ENCODE measurements around the gene BEND7.

Gene BEND7

DNA sequence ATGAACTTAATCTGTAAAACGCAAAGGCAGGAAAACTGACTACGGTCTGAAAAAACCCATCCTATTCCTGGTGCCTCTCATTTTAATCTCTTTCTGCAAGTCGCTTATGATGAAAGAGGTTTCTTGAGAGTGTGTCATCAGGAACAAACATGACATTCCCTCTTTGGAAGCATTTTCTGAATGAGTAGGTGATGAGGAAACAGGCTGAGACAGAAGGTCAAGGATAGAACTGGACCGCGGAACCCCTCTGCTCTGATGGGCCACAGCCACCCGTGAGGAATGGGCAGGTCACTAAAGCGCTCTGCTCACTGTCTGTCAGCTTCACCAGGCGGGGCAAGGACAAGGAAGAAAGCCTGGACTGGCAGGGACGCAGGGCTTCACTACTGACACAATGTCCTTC is 28.6 kb downstream of the BEND7 start:
- TF ChIP-seq POLR2AphosphoS5 (IDR thresholded peaks at IDR 0.05; ENCODE audit: low read depth), result no peak
- TF ChIP-seq SPI1 (IDR thresholded peaks at IDR 0.05; ENCODE audit: borderline replicate concordance, low read depth), result no peak
- TF ChIP-seq, protein P1, sequence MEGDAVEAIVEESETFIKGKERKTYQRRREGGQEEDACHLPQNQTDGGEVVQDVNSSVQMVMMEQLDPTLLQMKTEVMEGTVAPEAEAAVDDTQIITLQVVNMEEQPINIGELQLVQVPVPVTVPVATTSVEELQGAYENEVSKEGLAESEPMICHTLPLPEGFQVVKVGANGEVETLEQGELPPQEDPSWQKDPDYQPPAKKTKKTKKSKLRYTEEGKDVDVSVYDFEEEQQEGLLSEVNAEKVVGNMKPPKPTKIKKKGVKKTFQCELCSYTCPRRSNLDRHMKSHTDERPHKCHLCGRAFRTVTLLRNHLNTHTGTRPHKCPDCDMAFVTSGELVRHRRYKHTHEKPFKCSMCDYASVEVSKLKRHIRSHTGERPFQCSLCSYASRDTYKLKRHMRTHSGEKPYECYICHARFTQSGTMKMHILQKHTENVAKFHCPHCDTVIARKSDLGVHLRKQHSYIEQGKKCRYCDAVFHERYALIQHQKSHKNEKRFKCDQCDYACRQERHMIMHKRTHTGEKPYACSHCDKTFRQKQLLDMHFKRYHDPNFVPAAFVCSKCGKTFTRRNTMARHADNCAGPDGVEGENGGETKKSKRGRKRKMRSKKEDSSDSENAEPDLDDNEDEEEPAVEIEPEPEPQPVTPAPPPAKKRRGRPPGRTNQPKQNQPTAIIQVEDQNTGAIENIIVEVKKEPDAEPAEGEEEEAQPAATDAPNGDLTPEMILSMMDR (IDR thresholded peaks at IDR 0.05; ENCODE audit: insufficient read depth, low read length), result no peak
- TF ChIP-seq, protein P2, sequence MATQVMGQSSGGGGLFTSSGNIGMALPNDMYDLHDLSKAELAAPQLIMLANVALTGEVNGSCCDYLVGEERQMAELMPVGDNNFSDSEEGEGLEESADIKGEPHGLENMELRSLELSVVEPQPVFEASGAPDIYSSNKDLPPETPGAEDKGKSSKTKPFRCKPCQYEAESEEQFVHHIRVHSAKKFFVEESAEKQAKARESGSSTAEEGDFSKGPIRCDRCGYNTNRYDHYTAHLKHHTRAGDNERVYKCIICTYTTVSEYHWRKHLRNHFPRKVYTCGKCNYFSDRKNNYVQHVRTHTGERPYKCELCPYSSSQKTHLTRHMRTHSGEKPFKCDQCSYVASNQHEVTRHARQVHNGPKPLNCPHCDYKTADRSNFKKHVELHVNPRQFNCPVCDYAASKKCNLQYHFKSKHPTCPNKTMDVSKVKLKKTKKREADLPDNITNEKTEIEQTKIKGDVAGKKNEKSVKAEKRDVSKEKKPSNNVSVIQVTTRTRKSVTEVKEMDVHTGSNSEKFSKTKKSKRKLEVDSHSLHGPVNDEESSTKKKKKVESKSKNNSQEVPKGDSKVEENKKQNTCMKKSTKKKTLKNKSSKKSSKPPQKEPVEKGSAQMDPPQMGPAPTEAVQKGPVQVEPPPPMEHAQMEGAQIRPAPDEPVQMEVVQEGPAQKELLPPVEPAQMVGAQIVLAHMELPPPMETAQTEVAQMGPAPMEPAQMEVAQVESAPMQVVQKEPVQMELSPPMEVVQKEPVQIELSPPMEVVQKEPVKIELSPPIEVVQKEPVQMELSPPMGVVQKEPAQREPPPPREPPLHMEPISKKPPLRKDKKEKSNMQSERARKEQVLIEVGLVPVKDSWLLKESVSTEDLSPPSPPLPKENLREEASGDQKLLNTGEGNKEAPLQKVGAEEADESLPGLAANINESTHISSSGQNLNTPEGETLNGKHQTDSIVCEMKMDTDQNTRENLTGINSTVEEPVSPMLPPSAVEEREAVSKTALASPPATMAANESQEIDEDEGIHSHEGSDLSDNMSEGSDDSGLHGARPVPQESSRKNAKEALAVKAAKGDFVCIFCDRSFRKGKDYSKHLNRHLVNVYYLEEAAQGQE (IDR thresholded peaks at IDR 0.05; ENCODE audit: insufficient replicate concordance, low read depth), result no peak
- TF ChIP-seq GABPA (IDR thresholded peaks at IDR 0.05; ENCODE audit: low read depth), result no peak
- no peak overlapping the region for H3K4me3 ChIP-seq (replicated peaks; ENCODE audit: insufficient read depth, low read length)
- DNase-seq (ENCODE audit: low read depth in 1 of 2, low spot score in 1 of 2), result no peak
- no peak overlapping the region for H3K27ac ChIP-seq (replicated peaks)
- H3K27me3 ChIP-seq (ENCODE audit: insufficient read depth, poor library complexity, severe bottlenecking), result no peaks in the 10 kb centered on the region

DNA sequence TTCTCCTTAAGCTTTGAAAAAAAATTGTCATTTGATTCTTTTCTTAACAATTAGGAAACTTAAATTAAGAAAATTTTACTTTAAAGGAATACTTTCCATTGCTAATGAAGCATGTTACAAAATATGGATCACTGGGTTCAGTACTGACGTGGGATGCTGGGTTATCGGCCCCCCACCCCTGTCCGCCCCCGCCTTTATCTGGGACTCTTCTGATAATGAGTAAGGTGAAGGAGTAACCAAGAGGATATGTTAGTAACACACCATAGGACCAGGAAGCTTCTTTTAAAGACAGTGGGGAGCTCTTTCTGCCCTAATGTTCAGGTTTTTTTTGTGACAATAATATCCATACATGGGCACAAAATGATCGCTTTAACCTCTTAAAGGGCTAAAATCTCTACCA is 29.7 kb downstream of the BEND7 start:
- TF ChIP-seq SPI1 (IDR thresholded peaks at IDR 0.05; ENCODE audit: borderline replicate concordance, low read depth), result no peak
- TF ChIP-seq GABPA (IDR thresholded peaks at IDR 0.05; ENCODE audit: low read depth), result no peak
- TF ChIP-seq, protein P2 (IDR thresholded peaks at IDR 0.05; ENCODE audit: insufficient replicate concordance, low read depth), result no peak
- TF ChIP-seq POLR2AphosphoS5 (IDR thresholded peaks at IDR 0.05; ENCODE audit: low read depth), result no peak
- TF ChIP-seq, protein P1 (IDR thresholded peaks at IDR 0.05; ENCODE audit: insufficient read depth, low read length), result no peak
- no peak for DNase-seq (ENCODE audit: low read depth in 1 of 2, low spot score in 1 of 2)
- Histone ChIP-seq H3K27me3 (ENCODE audit: insufficient read depth, poor library complexity, severe bottlenecking) (no peaks in the 10 kb centered on the region), H3K4me3 (replicated peaks; ENCODE audit: insufficient read depth, low read length) (no peak overlapping the region), H3K27ac (replicated peaks) (no peak overlapping the region)

DNA sequence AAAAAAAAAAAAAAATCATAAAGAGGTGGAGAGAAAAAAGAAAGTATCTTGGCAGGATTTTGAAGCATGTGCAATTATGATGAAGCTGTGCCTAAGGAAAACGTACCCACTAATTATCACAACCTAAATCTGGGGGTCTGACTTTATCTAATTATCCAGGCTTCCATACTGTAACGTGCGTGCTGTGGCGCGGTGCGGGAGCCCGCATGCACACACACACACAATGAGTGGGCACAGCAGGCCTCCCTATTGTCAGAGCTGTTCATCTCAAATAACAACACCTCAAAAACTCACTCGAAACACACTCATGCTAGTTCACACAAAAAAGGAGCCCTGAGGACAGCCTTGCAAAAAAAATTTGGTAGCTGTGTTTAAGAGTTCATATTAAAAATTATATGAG is 31.9 kb downstream of the BEND7 start:
- no peaks in the 10 kb centered on the region for H3K27me3 ChIP-seq (ENCODE audit: insufficient read depth, poor library complexity, severe bottlenecking)
- no peak overlapping the region for H3K27ac ChIP-seq (replicated peaks)
- H3K4me3 ChIP-seq (replicated peaks; ENCODE audit: insufficient read depth, low read length), result no peak overlapping the region
- no peak for DNase-seq (ENCODE audit: low read depth in 1 of 2, low spot score in 1 of 2)
- TF ChIP-seq GABPA (IDR thresholded peaks at IDR 0.05; ENCODE audit: low read depth) (no peak), SPI1 (IDR thresholded peaks at IDR 0.05; ENCODE audit: borderline replicate concordance, low read depth) (no peak), POLR2AphosphoS5 (IDR thresholded peaks at IDR 0.05; ENCODE audit: low read depth) (no peak)
- TF ChIP-seq, protein P2 (IDR thresholded peaks at IDR 0.05; ENCODE audit: insufficient replicate concordance, low read depth), result no peak
- TF ChIP-seq, protein P1 (IDR thresholded peaks at IDR 0.05; ENCODE audit: insufficient read depth, low read length), result no peak
